ENCODE data around the gene MCTP1.

GRCh38 chr5:95191330-95191729, 93.6 kb downstream of the MCTP1 start:
- TF ChIP-seq CTCF (conservative IDR thresholded peaks at IDR 0.05) (no peak), ZFX (IDR thresholded peaks at IDR 0.05) (no peak)
